Neuronal stem cell (in vitro differentiated cells): ENCODE measurements around the gene TTC28.

Experiments used
- DNase-seq: peaks from one replicate; pipeline ENCODE4 v3.0.0-alpha.2; 2013; ENCODE audit warnings: low spot score
- H2AFZ ChIP-seq: one replicate; pipeline ENCODE4 v1.6.1; 2013; ENCODE audit warnings: mild to moderate bottlenecking, low read length, inconsistent platforms
- H2AK5ac ChIP-seq: 2 replicates; pipeline ENCODE4 v1.6.1; 2013; ENCODE audit warnings: low read depth, mild to moderate bottlenecking, inconsistent platforms, low read length, moderate library complexity, mixed read lengths
- H2BK120ac ChIP-seq: 2 replicates; pipeline ENCODE4 v1.6.1; 2013; ENCODE audit warnings: low read depth, mild to moderate bottlenecking, inconsistent platforms, low read length, moderate library complexity, mixed read lengths
- H2BK12ac ChIP-seq: one replicate; pipeline ENCODE4 v1.6.1; 2013; ENCODE audit warnings: low read length, inconsistent platforms
- H2BK15ac ChIP-seq: 2 replicates; pipeline ENCODE4 v1.6.1; 2013; ENCODE audit warnings: mild to moderate bottlenecking, low read length, inconsistent platforms, mixed read lengths
- H2BK5ac ChIP-seq: one replicate; pipeline ENCODE4 v1.6.1; 2013; ENCODE audit warnings: inconsistent platforms, mild to moderate bottlenecking, low read length, moderate library complexity
- H3K14ac ChIP-seq: one replicate; pipeline ENCODE4 v1.6.1; 2013; ENCODE audit warnings: low read length, inconsistent platforms
- H3K18ac ChIP-seq: 2 replicates; pipeline ENCODE4 v1.6.1; 2013; ENCODE audit warnings: low read length, inconsistent platforms
- H3K23ac ChIP-seq: 2 replicates; pipeline ENCODE4 v1.6.1; 2013; ENCODE audit warnings: low read depth, mild to moderate bottlenecking, mixed read lengths, low read length, inconsistent platforms; ENCODE audit not compliant: poor library complexity
- H3K27ac ChIP-seq: replicated peaks from 3 replicates; pipeline ENCODE4 v1.5.1; 2013; ENCODE audit warnings: low read length, inconsistent platforms
- H3K27me3 ChIP-seq, 3 experiments: 2 replicates each; pipeline ENCODE4 v1.6.1; 2013; ENCODE audit warnings: low read length in 3 of 3, mild to moderate bottlenecking in 2 of 3, inconsistent platforms in 1 of 3, low read depth in 1 of 3, mixed read lengths in 1 of 3, moderate library complexity in 1 of 3; ENCODE audit not compliant: control insufficient read depth in 3 of 3, insufficient read depth in 3 of 3
- H3K36me3 ChIP-seq, 2 donors: replicated peaks in 1 of 2; 2 replicates each; pipeline ENCODE4 v1.6.1; 2013; ENCODE audit warnings: low read length in 2 of 2; ENCODE audit not compliant: control insufficient read depth in 2 of 2, insufficient read depth in 2 of 2
- H3K4ac ChIP-seq: 2 replicates; pipeline ENCODE4 v1.6.1; 2013; ENCODE audit warnings: inconsistent platforms, mild to moderate bottlenecking, low read length, moderate library complexity
- H3K4me1 ChIP-seq, 2 donors: 1 replicate in 1 of 2; 2 replicates in 1 of 2; pipeline ENCODE4 v1.6.1; 2013; ENCODE audit warnings: low read length in 2 of 2, low read depth in 1 of 2; ENCODE audit not compliant: control insufficient read depth in 2 of 2, insufficient read depth in 1 of 2
- H3K4me2 ChIP-seq: one replicate; pipeline ENCODE4 v1.6.1; 2013; ENCODE audit warnings: mild to moderate bottlenecking, low read length, inconsistent platforms; ENCODE audit not compliant: insufficient read depth, poor library complexity, severe bottlenecking
- H3K4me3 ChIP-seq, 2 donors: 2 replicates each; pipeline ENCODE4 v1.5.1; 2013; ENCODE audit warnings: low read length in 2 of 2, mild to moderate bottlenecking in 2 of 2, inconsistent platforms in 1 of 2, moderate library complexity in 1 of 2
- H3K79me1 ChIP-seq: one replicate; pipeline ENCODE4 v1.6.1; 2013; ENCODE audit warnings: low read depth, mild to moderate bottlenecking, inconsistent platforms, low read length, moderate library complexity
- H3K9ac ChIP-seq: one replicate; pipeline ENCODE4 v1.6.1; 2013; ENCODE audit warnings: mild to moderate bottlenecking, low read depth, low read length, inconsistent platforms; ENCODE audit not compliant: poor library complexity
- H3K9me3 ChIP-seq, 2 donors: replicated peaks in 1 of 2; 2 replicates each; pipeline versions ENCODE3 to v1.6.1; 2013; ENCODE audit warnings: low read length in 2 of 2, mild to moderate bottlenecking in 2 of 2, inconsistent platforms in 1 of 2, low read depth in 1 of 2, mixed read lengths in 1 of 2, moderate library complexity in 1 of 2; ENCODE audit not compliant: control insufficient read depth in 2 of 2, insufficient read depth in 1 of 2
- H4K8ac ChIP-seq: one replicate; pipeline ENCODE4 v1.6.1; 2013; ENCODE audit warnings: low read depth, mild to moderate bottlenecking, inconsistent platforms, low read length, moderate library complexity
- H4K91ac ChIP-seq: one replicate; pipeline ENCODE4 v1.6.1; 2013; ENCODE audit warnings: low read length, low read depth, mild to moderate bottlenecking, inconsistent platforms; ENCODE audit not compliant: poor library complexity
- WGBS, 2 donors: extraction: QIAGEN DNeasy Blood & Tissue Kit; methylation state at CpG; one replicate each; pipeline ENCODE4 v1.1.7; 2013; ENCODE audit warnings: missing lambda C conversion rate in 2 of 2, mixed read lengths in 1 of 2; ENCODE audit not compliant: insufficient read length in 2 of 2, insufficient replicate concordance in 1 of 2; ENCODE audit errors: extremely low coverage in 2 of 2; 5-methylcytosine and 5-hydroxymethylcytosine counted together

Gene TTC28

GRCh38 chr22:27952779-27953178 is 726.9 kb downstream of the TTC28 start:
- Histone ChIP-seq H3K4ac (no peak overlapping the region), H2AK5ac (no peak overlapping the region), H3K9ac (no peak overlapping the region), H3K4me2 (no peak overlapping the region), H3K14ac (no peak overlapping the region), H3K4me3 (no peak overlapping the region), H4K8ac (no peak overlapping the region), H3K36me3 (no peaks in the 10 kb centered on the region), H2BK120ac (no peak overlapping the region), H3K18ac (no peak overlapping the region), H3K27ac (no peak overlapping the region), H2BK12ac (no peak overlapping the region), H4K91ac (no peak overlapping the region), H3K27me3 (no peaks in the 10 kb centered on the region), H2AFZ (no peak overlapping the region), H3K4me1 (no peaks in the 10 kb centered on the region), H3K79me1 (no peaks in the 10 kb centered on the region), H3K23ac (no peak overlapping the region), H2BK15ac (no peak overlapping the region), H2BK5ac (no peak overlapping the region), H3K9me3 (peaks cover 0 to 17% of the 10 kb centered on the region in 2 donors)
- DNase-seq: no peak
- no CpG with 5 or more reads among the region's 3 CpGs for WGBS, 2 donors

GRCh38 chr22:27952091-27952490 is 727.5 kb downstream of the TTC28 start:
- Histone ChIP-seq H3K9ac (no peak overlapping the region), H3K79me1 (no peaks in the 10 kb centered on the region), H3K4me2 (no peak overlapping the region), H3K4me3 (no peak overlapping the region), H3K27ac (no peak overlapping the region), H2BK120ac (no peak overlapping the region), H2BK5ac (no peak overlapping the region), H2AFZ (no peak overlapping the region), H3K4me1 (peaks cover 0 to 3% of the 10 kb centered on the region in 2 donors), H2AK5ac (no peak overlapping the region), H4K8ac (no peak overlapping the region), H3K23ac (no peak overlapping the region), H2BK15ac (no peak overlapping the region), H2BK12ac (no peak overlapping the region), H3K14ac (no peak overlapping the region), H3K18ac (no peak overlapping the region), H3K9me3 (peaks cover 0 to 12% of the 10 kb centered on the region in 2 donors), H4K91ac (no peak overlapping the region), H3K27me3 (no peaks in the 10 kb centered on the region), H3K36me3 (no peaks in the 10 kb centered on the region), H3K4ac (no peak overlapping the region)
- no CpG with 5 or more reads among the region's 3 CpGs for WGBS, 2 donors
- DNase-seq: no peak

- Histone ChIP-seq H3K4me3 (no peak overlapping the region), H3K23ac (no peak overlapping the region), H3K4ac (no peak overlapping the region), H2BK5ac (no peak overlapping the region), H3K79me1 (no peaks in the 10 kb centered on the region), H3K14ac (no peak overlapping the region), H3K9ac (no peak overlapping the region), H2AK5ac (no peak overlapping the region), H3K4me2 (no peak overlapping the region), H2BK12ac (no peak overlapping the region), H3K36me3 (no peaks in the 10 kb centered on the region), H2BK120ac (no peak overlapping the region), H3K9me3 (no peaks in the 10 kb centered on the region), H2AFZ (no peak overlapping the region), H4K91ac (no peak overlapping the region), H3K27ac (no peak overlapping the region), H3K18ac (no peak overlapping the region), H3K27me3 (no peaks in the 10 kb centered on the region), H4K8ac (no peak overlapping the region), H3K4me1 (peaks cover 0 to 6% of the 10 kb centered on the region in 2 donors), H2BK15ac (no peak overlapping the region)
- DNase-seq: no peak
- WGBS, 2 donors: no CpG with 5 or more reads among the region's 3 CpGs
Measured at GRCh38 chr22:27949421-27949820, 730.2 kb downstream of the TTC28 start.

- Histone ChIP-seq H4K91ac (no peak overlapping the region), H4K8ac (no peak overlapping the region), H3K27me3 (no peaks in the 10 kb centered on the region), H2AFZ (no peak overlapping the region), H3K9ac (no peak overlapping the region), H3K18ac (no peak overlapping the region), H2BK120ac (no peak overlapping the region), H3K23ac (no peak overlapping the region), H3K14ac (no peak overlapping the region), H3K4me3 (no peak overlapping the region), H3K4me1 (peaks cover 0 to 6% of the 10 kb centered on the region in 2 donors), H2BK15ac (no peak overlapping the region), H2BK12ac (no peak overlapping the region), H2BK5ac (no peak overlapping the region), H3K79me1 (no peaks in the 10 kb centered on the region), H3K36me3 (no peaks in the 10 kb centered on the region), H3K4ac (no peak overlapping the region), H2AK5ac (no peak overlapping the region), H3K27ac (no peak overlapping the region), H3K9me3 (no peaks in the 10 kb centered on the region), H3K4me2 (no peak overlapping the region)
- no CpG with 5 or more reads among the region's 2 CpGs for WGBS, 2 donors
- DNase-seq: no peak
Measured at GRCh38 chr22:27948569-27948968, 731.1 kb downstream of the TTC28 start.
